PC-9 (cell line): Measurements from ENCODE around the gene JMJD1C.

Experiments
- EZH2 ChIP-seq: fragments of 200-600 bp; sonication (generic); IDR thresholded peaks from 2 replicates; pipeline ENCODE4 v1.8.0; 2017; ENCODE audit warnings: antibody characterized with exemption, low read depth
- TF ChIP-seq, protein P1 (sequence below): fragments of 200-600 bp; sonication (generic); conservative IDR thresholded peaks from 2 replicates; pipeline ENCODE4 v1.6.1; 2017; ENCODE audit warnings: mixed run types, antibody characterized with exemption, mild to moderate bottlenecking, moderate library complexity

DNA sequence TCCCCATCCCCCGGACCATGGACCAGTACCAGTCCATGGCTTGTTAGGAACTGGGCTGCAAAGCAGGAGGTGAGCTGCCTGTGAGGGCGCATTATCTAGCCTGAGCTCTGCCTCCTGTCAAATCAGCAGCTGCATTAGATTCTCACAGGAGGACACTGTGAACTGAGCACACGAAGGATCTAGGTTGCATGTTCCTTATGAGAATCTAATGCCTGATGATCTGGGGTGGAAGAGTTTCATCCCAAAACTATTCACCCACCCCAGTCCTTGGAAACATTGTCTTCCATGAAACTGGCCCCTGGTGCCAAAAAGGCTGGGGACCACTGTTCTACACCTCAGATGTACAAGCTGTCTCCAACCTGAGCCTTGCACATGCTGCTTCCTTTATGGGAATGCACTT is 24.1 kb upstream of the JMJD1C start:
- TF ChIP-seq, protein P1, sequence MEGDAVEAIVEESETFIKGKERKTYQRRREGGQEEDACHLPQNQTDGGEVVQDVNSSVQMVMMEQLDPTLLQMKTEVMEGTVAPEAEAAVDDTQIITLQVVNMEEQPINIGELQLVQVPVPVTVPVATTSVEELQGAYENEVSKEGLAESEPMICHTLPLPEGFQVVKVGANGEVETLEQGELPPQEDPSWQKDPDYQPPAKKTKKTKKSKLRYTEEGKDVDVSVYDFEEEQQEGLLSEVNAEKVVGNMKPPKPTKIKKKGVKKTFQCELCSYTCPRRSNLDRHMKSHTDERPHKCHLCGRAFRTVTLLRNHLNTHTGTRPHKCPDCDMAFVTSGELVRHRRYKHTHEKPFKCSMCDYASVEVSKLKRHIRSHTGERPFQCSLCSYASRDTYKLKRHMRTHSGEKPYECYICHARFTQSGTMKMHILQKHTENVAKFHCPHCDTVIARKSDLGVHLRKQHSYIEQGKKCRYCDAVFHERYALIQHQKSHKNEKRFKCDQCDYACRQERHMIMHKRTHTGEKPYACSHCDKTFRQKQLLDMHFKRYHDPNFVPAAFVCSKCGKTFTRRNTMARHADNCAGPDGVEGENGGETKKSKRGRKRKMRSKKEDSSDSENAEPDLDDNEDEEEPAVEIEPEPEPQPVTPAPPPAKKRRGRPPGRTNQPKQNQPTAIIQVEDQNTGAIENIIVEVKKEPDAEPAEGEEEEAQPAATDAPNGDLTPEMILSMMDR = no peak
- no peak for TF ChIP-seq EZH2
